Measurements from ENCODE around the gene NOTUM.

The NOTUM gene

GRCh38 chr17:81968850-81969812, 8.1 kb upstream of the NOTUM start:
- no peak overlapping the region for H3K4me3 ChIP-seq (ENCODE audit: low read depth in 1 of 2, low read length in 2 of 2)
- peaks cover 7 to 16% of the 10 kb centered on the region in 2 donors for H3K4me1 ChIP-seq (ENCODE audit: control insufficient read depth in 1 of 2, insufficient read depth in 2 of 2, low read length in 2 of 2)
- H3K9me3 ChIP-seq (ENCODE audit: control insufficient read depth in 1 of 2, low read length in 2 of 2), result no peaks in the 10 kb centered on the region
- H3K27ac ChIP-seq (ENCODE audit: low read length), result no peak overlapping the region
- H3K36me3 ChIP-seq (ENCODE audit: control insufficient read depth in 1 of 2, insufficient read depth in 2 of 2, low read length in 2 of 2), result no peaks in the 10 kb centered on the region
- no peaks in the 10 kb centered on the region for H3K27me3 ChIP-seq (ENCODE audit: low read depth, low read length)

- Histone ChIP-seq H3K27ac (ENCODE audit: low read length) (no peak overlapping the region), H3K36me3 (ENCODE audit: control insufficient read depth in 1 of 2, insufficient read depth in 2 of 2, low read length in 2 of 2) (no peaks in the 10 kb centered on the region), H3K4me3 (ENCODE audit: low read depth in 1 of 2, low read length in 2 of 2) (peak overlapping the region in 1 of 2 donors; percentile 32), H3K27me3 (ENCODE audit: low read depth, low read length) (no peaks in the 10 kb centered on the region), H3K9me3 (ENCODE audit: control insufficient read depth in 1 of 2, low read length in 2 of 2) (no peaks in the 10 kb centered on the region), H3K4me1 (ENCODE audit: control insufficient read depth in 1 of 2, insufficient read depth in 2 of 2, low read length in 2 of 2) (peaks cover 7 to 16% of the 10 kb centered on the region in 2 donors)
These were observed 7.4 kb upstream of the NOTUM start for GRCh38 chr17:81968396-81968745.

GRCh38 chr17:81967533-81968395, 6.8 kb upstream of the NOTUM start:
- Histone ChIP-seq H3K9me3 (ENCODE audit: control insufficient read depth in 1 of 2, low read length in 2 of 2) (no peaks in the 10 kb centered on the region), H3K27me3 (ENCODE audit: low read depth, low read length) (peaks cover 4% of the 10 kb centered on the region), H3K4me1 (ENCODE audit: control insufficient read depth in 1 of 2, insufficient read depth in 2 of 2, low read length in 2 of 2) (peaks cover 7 to 16% of the 10 kb centered on the region in 2 donors), H3K36me3 (ENCODE audit: control insufficient read depth in 1 of 2, insufficient read depth in 2 of 2, low read length in 2 of 2) (no peaks in the 10 kb centered on the region), H3K4me3 (ENCODE audit: low read depth in 1 of 2, low read length in 2 of 2) (peak overlapping the region in 1 of 2 donors; percentile 32), H3K27ac (ENCODE audit: low read length) (no peak overlapping the region)

- Histone ChIP-seq H3K4me3 (ENCODE audit: low read depth in 1 of 2, low read length in 2 of 2) (no peak overlapping the region), H3K27me3 (ENCODE audit: low read depth, low read length) (peaks cover 10% of the 10 kb centered on the region), H3K9me3 (ENCODE audit: control insufficient read depth in 1 of 2, low read length in 2 of 2) (no peaks in the 10 kb centered on the region), H3K36me3 (ENCODE audit: control insufficient read depth in 1 of 2, insufficient read depth in 2 of 2, low read length in 2 of 2) (no peaks in the 10 kb centered on the region), H3K27ac (ENCODE audit: low read length) (no peak overlapping the region), H3K4me1 (ENCODE audit: control insufficient read depth in 1 of 2, insufficient read depth in 2 of 2, low read length in 2 of 2) (peaks cover 7 to 16% of the 10 kb centered on the region in 2 donors)
These were observed 6.2 kb upstream of the NOTUM start for GRCh38 chr17:81967244-81967532.

GRCh38 chr17:81966343-81967243, 5.6 kb upstream of the NOTUM start:
- Histone ChIP-seq H3K4me1 (ENCODE audit: control insufficient read depth in 1 of 2, insufficient read depth in 2 of 2, low read length in 2 of 2) (peaks cover 7 to 21% of the 10 kb centered on the region in 2 donors), H3K4me3 (ENCODE audit: low read depth in 1 of 2, low read length in 2 of 2) (no peak overlapping the region), H3K9me3 (ENCODE audit: control insufficient read depth in 1 of 2, low read length in 2 of 2) (no peaks in the 10 kb centered on the region), H3K27ac (ENCODE audit: low read length) (no peak overlapping the region), H3K27me3 (ENCODE audit: low read depth, low read length) (peaks cover 16% of the 10 kb centered on the region), H3K36me3 (ENCODE audit: control insufficient read depth in 1 of 2, insufficient read depth in 2 of 2, low read length in 2 of 2) (no peaks in the 10 kb centered on the region)

- H3K27ac ChIP-seq (ENCODE audit: low read length), result no peak overlapping the region
- H3K4me1 ChIP-seq (ENCODE audit: control insufficient read depth in 1 of 2, insufficient read depth in 2 of 2, low read length in 2 of 2), result peaks cover 7 to 33% of the 10 kb centered on the region in 2 donors
- no peaks in the 10 kb centered on the region for H3K9me3 ChIP-seq (ENCODE audit: control insufficient read depth in 1 of 2, low read length in 2 of 2)
- H3K36me3 ChIP-seq (ENCODE audit: control insufficient read depth in 1 of 2, insufficient read depth in 2 of 2, low read length in 2 of 2), result no peaks in the 10 kb centered on the region
- no peak overlapping the region for H3K4me3 ChIP-seq (ENCODE audit: low read depth in 1 of 2, low read length in 2 of 2)
- H3K27me3 ChIP-seq (ENCODE audit: low read depth, low read length), result peaks cover 20% of the 10 kb centered on the region
These were observed 3.3 kb upstream of the NOTUM start for GRCh38 chr17:81964081-81964849.

GRCh38 chr17:81962499-81963441, 1.8 kb upstream of the NOTUM start:
- peaks cover 7 to 25% of the 10 kb centered on the region in 2 donors for H3K4me1 ChIP-seq (ENCODE audit: control insufficient read depth in 1 of 2, insufficient read depth in 2 of 2, low read length in 2 of 2)
- H3K4me3 ChIP-seq (ENCODE audit: low read depth in 1 of 2, low read length in 2 of 2), result no peak overlapping the region
- H3K27ac ChIP-seq (ENCODE audit: low read length), result no peak overlapping the region
- H3K27me3 ChIP-seq (ENCODE audit: low read depth, low read length), result peaks cover 30% of the 10 kb centered on the region
- no peaks in the 10 kb centered on the region for H3K36me3 ChIP-seq (ENCODE audit: control insufficient read depth in 1 of 2, insufficient read depth in 2 of 2, low read length in 2 of 2)
- H3K9me3 ChIP-seq (ENCODE audit: control insufficient read depth in 1 of 2, low read length in 2 of 2), result no peaks in the 10 kb centered on the region

- H3K36me3 ChIP-seq (ENCODE audit: control insufficient read depth in 1 of 2, insufficient read depth in 2 of 2, low read length in 2 of 2), result no peaks in the 10 kb centered on the region
- H3K4me1 ChIP-seq (ENCODE audit: control insufficient read depth in 1 of 2, insufficient read depth in 2 of 2, low read length in 2 of 2), result peaks cover 0 to 19% of the 10 kb centered on the region in 2 donors
- H3K27me3 ChIP-seq (ENCODE audit: low read depth, low read length), result peaks cover 30% of the 10 kb centered on the region
- no peak overlapping the region for H3K27ac ChIP-seq (ENCODE audit: low read length)
- H3K9me3 ChIP-seq (ENCODE audit: control insufficient read depth in 1 of 2, low read length in 2 of 2), result no peaks in the 10 kb centered on the region
- H3K4me3 ChIP-seq (ENCODE audit: low read depth in 1 of 2, low read length in 2 of 2), result no peak overlapping the region
These were observed 823 bp upstream of the NOTUM start for GRCh38 chr17:81961521-81962498.
